NCI-H460 (cell line): Measurements from ENCODE around the gene TMEM52. TPM values are rescaled to one million over a fixed set of nuclear protein-coding genes. Genes with fewer than 3 reads are reported as not detected.

Experiments
- DNase-seq: peaks from one replicate; pipeline ENCODE4 v3.0.0-alpha.2; 2016; ENCODE audit warnings: low read depth; ENCODE audit errors: extremely low read depth
- polyA plus RNA-seq: library from polyadenylated mRNA; depleted of rRNA; stranded (reverse); fragments of >200 nt; gene quantifications from 2 replicates; pipeline ENCODE4 v1.2.3, GENCODE V29; 2014; cell fraction: nucleus; rRNA removed
- total RNA-seq: library from RNA; depleted of rRNA; stranded (reverse); fragments of >200 nt; shearing (Covaris generic); gene quantifications from 2 replicates; pipeline ENCODE4 v1.2.3, GENCODE V29; 2014; rRNA removed

The TMEM52 gene
- total RNA-seq, result 2.8 and 3.6 TPM in 2 replicates
- polyA plus RNA-seq, result 16.1 and 16.2 TPM in 2 replicates

- DNase-seq, result no peak
Measured at GRCh38 chr1:1918901-1919303, at the start of gene TMEM52. TMEM52 (minus strand) TSS chr1:1919279; CDS start chr1:1919265, 14 bp downstream.

DNA sequence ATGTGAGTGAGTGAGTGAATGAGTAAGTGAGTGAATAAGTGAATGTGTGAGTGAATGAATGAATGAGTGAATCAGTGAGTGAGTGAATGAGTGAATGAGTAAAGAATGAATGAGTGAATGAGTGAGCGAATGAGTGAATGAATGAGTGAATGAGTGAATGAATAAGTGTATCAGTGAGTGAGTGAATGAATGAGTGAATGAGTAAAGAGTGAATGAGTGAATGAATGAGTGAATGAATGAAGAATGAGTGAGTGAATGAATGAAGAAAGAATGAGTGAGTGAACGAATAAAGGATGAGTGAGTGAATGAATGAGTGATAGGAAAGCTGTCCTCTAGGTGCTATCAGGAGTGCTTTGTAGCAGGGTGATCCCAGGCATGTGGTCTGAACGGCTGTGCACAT, 48.8 kb upstream of the TMEM52 start:
- DNase-seq, result no peak

- DNase-seq, result no peak
Measured at GRCh38 chr1:1967151-1967550, 48.1 kb upstream of the TMEM52 start.

DNA sequence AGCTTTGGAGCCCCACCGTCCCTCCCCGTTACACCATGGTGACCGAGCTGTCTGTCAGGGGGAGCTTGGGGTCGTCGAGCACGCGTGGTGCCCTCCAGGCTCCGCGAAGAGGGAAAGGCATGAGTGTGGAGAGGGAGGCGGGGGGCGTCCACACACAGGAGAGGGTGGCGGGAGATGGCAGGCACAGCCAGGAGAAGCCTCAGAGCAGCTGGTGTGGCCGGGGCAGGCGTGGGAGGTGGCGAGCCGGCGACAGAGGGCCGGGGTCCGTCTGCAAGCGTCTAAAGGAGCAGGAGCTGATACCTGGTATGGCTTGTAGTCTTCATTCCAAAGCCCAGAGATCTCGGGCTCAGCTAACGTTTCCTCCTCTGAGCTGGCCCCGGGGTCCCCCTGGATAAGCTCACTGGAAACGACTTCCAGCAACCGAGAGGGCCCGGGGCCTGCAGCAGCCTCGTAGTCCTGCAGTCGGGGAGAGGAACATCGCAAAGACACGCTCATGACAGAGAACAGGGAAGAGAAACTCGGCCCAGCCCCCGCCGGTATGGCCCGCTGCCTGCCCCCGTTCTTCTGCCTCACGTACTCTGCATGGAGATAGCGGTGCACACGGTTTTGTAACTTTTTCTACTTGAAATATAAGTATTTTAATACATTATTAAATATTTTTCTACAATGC, 47.1 kb upstream of the TMEM52 start:
- DNase-seq, result no peak

DNA sequence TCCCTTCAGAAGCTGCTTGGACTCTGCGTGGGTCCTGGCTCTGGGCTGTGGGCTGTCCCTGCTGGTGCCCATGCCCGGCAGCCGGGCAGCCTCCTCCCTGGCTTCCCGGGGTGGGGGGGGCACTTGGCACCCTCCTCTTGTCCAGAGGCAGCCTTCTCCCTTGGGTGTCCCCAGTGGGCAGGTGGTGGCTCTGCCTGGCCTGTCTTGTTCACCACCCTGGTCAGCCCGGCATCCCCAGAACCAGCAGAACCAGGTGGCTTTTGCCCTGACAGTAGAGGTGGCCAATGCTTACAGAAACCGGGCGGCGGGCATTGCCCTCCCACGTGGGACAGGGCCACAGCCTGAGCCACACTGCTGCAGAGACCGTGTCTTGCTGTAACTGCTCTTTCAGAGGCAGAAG, 46.5 kb upstream of the TMEM52 start:
- no peak for DNase-seq

GRCh38 chr1:1964811-1965210, 45.7 kb upstream of the TMEM52 start:
- DNase-seq, result no peak

DNA sequence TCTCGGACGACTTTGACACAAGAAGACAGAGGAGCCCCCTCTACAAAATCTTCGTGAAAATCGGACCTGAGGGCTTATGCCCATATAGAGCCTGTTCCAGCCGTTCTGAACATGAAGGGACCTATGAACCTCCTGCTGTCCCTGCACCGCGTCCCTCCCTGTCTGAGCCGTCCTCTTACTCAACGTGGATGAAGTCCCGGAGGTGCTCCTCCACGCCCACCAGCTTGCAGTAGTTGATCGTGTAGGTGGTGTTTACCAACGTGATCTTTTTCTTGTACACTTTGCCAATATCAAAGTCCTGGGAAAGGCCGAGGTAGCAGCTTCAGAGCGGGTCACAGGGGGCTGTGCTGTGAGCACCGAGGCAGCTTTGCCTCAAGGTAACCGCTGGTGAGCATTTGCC, 44.5 kb upstream of the TMEM52 start:
- DNase-seq, result no peak

GRCh38 chr1:1962752-1963151, 43.7 kb upstream of the TMEM52 start:
- no peak for DNase-seq

GRCh38 chr1:1960480-1961196, 41.6 kb upstream of the TMEM52 start:
- DNase-seq, result no peak

DNA sequence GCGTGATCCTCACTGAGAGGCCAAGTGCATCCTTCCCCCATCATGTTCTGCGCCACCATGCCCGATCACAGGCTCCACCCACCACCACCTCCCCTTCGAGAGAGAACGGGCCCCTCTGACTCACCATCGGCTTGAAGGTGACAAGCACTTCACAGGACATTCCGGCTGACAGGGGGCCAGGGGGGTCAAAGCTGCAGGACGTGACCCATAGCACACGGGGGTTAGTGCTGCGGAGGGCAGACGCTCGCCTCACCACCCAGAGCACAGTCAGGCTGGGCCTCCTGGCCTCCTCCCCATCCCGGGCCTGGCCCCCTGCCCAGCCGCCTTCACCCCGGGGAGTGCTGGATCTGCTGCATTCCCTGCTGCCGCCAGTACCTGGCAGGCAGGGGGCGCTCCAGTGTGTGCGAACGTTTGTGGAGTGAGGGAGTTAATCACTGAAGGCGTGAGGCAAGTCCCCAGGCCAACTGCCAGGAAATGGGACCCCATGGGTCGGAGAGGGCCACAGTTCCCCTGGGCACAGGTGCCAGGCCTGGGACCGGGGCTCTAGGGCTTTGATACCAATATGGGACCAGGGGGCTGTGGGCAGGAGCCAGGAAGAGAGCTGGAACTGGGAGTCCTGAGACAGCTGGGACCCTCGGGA, 40.9 kb upstream of the TMEM52 start:
- peak; percentile 60 for DNase-seq

DNA sequence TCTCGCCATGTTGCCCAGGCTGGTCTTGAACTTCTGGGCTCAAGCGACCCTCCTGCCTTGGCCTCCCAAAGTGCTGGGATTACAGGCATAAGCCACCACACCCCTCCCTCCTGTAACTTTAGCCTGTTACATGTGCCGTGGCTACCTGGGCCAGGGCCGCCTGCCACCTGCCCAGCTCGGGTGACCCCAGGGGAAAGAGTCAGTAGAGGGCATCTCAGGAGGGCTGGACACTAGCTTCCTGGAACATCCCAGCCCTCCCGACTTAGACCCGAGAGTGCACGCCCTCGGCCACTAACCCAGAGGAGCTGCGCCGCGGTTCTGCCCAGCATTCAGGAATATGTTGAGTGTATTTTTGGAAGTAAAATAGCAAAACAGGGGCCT, 40.4 kb upstream of the TMEM52 start:
- no peak for DNase-seq

DNA sequence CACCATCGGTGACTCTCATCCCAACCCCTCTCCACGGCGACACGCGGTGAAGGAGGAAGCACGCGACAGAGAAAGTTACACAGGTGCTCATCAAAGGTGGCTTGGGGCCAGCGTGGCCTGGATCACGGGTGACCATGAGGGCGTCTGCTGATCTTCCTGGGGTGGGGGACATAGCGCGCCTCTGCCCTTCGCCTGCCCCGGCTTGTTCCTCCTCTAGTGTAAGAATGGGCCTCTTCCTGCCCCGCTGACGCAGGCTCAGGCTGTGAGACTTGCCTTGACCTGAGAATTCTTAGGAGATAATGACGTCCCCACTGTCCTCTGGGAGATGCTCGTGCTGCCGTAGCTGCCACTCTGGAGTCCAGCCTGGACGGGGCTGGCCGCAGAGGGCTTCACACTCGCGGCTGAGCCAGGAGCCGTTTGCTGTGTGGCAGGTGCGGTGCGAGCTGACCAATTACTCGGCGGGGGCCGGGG, 39.0 kb upstream of the TMEM52 start:
- no peak for DNase-seq

DNA sequence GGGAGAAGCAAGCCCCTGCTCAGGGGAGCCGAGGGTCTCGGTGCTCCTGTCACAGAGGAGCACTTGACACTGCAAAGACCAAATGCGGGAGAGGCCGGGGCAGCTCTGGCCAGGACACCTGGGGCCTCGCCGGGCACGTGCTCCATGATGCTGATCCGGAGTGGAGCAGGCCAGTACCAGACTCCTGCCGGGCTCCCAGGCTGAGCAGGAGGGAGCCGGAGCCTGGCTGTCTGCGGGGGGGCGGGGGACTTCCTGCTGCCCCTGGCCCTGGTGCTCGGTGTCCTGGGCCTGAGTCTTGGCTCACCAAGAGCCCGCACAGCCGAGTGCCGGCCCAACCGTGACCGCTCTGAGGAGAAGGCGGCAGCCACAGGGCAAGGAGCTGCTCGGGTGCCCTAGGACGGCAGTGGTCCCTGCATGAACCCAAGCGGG, 38.5 kb upstream of the TMEM52 start:
- DNase-seq, result no peak

GRCh38 chr1:1956586-1957532, 37.8 kb upstream of the TMEM52 start:
- no peak for DNase-seq

GRCh38 chr1:1956101-1956500, 37.0 kb upstream of the TMEM52 start:
- DNase-seq, result no peak

- DNase-seq, result no peak
Measured at GRCh38 chr1:1955621-1956094, 36.6 kb upstream of the TMEM52 start.

GRCh38 chr1:1954831-1955441, 35.9 kb upstream of the TMEM52 start:
- DNase-seq, result no peak

DNA sequence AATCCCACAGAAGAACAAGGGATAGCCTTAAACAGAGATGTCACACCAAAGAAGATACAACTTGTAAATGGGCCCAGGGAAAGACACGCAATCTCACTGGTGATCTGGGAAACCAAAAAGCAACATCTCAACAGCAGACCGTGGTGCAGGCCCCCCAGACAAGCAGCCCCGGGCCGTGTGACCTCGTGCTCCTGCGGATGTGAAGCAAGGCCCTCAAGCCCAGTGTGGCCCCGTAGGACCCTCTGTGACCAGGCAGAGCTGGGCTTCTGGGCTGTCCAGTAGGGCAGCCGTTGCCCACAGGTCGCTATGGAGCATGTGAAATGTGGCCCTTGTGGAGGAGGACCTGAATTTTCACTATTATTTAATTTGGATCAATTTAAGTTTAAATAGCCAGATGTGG, 34.9 kb upstream of the TMEM52 start:
- DNase-seq, result no peak

- DNase-seq, result no peak
Measured at GRCh38 chr1:1950940-1951339, 31.9 kb upstream of the TMEM52 start.

GRCh38 chr1:1948783-1949182, 29.7 kb upstream of the TMEM52 start:
- no peak for DNase-seq
